Hepatocyte (in vitro differentiated cells): Measurements from ENCODE around the gene LRRC23. TPM values are rescaled to one million over a fixed set of nuclear protein-coding genes. Genes with fewer than 3 reads are reported as not detected.
A peak's percentile ranks its signal among the peaks of the same experiment; 100 is the strongest.

Experiments
- DNase-seq: peaks from one replicate; pipeline ENCODE4 v3.0.0-alpha.2; 2016; ENCODE audit warnings: low spot score
- H2AFZ ChIP-seq: fragments of 200-600 bp; sonication (generic); 2 replicates; pipeline ENCODE4 v1.6.0; 2016; ENCODE audit warnings: antibody characterized with exemption, mild to moderate bottlenecking
- H3K27ac ChIP-seq: fragments of 200-600 bp; sonication (generic); 2 replicates; pipeline ENCODE4 v1.5.1; 2016; ENCODE audit warnings: mild to moderate bottlenecking
- H3K27me3 ChIP-seq: fragments of 200-600 bp; sonication (generic); 2 replicates; pipeline ENCODE4 v1.6.1; 2016
- H3K36me3 ChIP-seq: fragments of 200-600 bp; sonication (generic); replicated peaks from 2 replicates; pipeline ENCODE4 v1.5.1; 2016; ENCODE audit warnings: low read depth; ENCODE audit not compliant: insufficient read depth
- H3K4me1 ChIP-seq: fragments of 200-600 bp; sonication (generic); 2 replicates; pipeline ENCODE4 v1.5.1; 2016; ENCODE audit warnings: mild to moderate bottlenecking, moderate library complexity; ENCODE audit not compliant: insufficient read depth
- H3K4me2 ChIP-seq: fragments of 200-600 bp; sonication (generic); 2 replicates; pipeline ENCODE4 v1.6.0; 2016
- H3K4me3 ChIP-seq: fragments of 200-600 bp; sonication (generic); 2 replicates; pipeline ENCODE4 v1.5.1; 2016; ENCODE audit warnings: mild to moderate bottlenecking
- H3K79me2 ChIP-seq: fragments of 200-600 bp; sonication (generic); 2 replicates; pipeline ENCODE4 v1.6.0; 2017; ENCODE audit warnings: mild to moderate bottlenecking
- H3K9me2 ChIP-seq: fragments of 200-600 bp; sonication (generic); replicated peaks from 2 replicates; pipeline ENCODE4 v1.6.0; 2017; ENCODE audit warnings: mild to moderate bottlenecking; ENCODE audit not compliant: insufficient read depth
- H3K9me3 ChIP-seq: fragments of 200-600 bp; sonication (generic); 2 replicates; pipeline ENCODE4 v1.5.1; 2016; ENCODE audit warnings: low read depth, mild to moderate bottlenecking
- H4K20me1 ChIP-seq: fragments of 200-600 bp; sonication (generic); 2 replicates; pipeline ENCODE4 v1.6.0; 2016; ENCODE audit warnings: mild to moderate bottlenecking; ENCODE audit not compliant: insufficient read depth, poor library complexity, severe bottlenecking
- EZH2 ChIP-seq: fragments of 200-600 bp; sonication (generic); IDR thresholded peaks from 2 replicates; pipeline ENCODE4 v1.6.1; 2016; ENCODE audit warnings: antibody characterized with exemption, mild to moderate bottlenecking, borderline replicate concordance
- EZH2phosphoT487 ChIP-seq: fragments of 200-600 bp; sonication (generic); IDR thresholded peaks from one replicate; pipeline ENCODE4 v1.6.1; 2018; ENCODE audit warnings: antibody characterized with exemption, mild to moderate bottlenecking, low read depth, moderate library complexity; ENCODE audit not compliant: unreplicated experiment, severe bottlenecking
- WGBS: methylation state at CpG from one replicate; pipeline ENCODE4 v1.1.6; 2016; ENCODE audit warnings: low lambda C conversion rate; ENCODE audit errors: missing lambda C conversion rate; 5-methylcytosine and 5-hydroxymethylcytosine counted together
- polyA plus RNA-seq: library from polyadenylated mRNA; unstranded; fragments of >200 nt; fragmentation: Nextera tagmentation; extraction: Ambion mirVana; gene quantifications from 2 replicates; pipeline ENCODE4 v1.2.1, GENCODE V29; 2016
- total RNA-seq: library from RNA; depleted of rRNA; stranded (reverse); fragments of >200 nt; gene quantifications from 2 replicates; pipeline ENCODE4 v1.2.3, GENCODE V29; 2014
- TF ChIP-seq, protein P1 (sequence below): fragments of 200-600 bp; sonication (generic); IDR thresholded peaks from 2 replicates; pipeline ENCODE4 v1.5.1; 2016; ENCODE audit warnings: antibody characterized with exemption, mild to moderate bottlenecking; ENCODE audit not compliant: poor library complexity

LRRC23 gene
- total and polyA plus RNA-seq, 2 experiments from 2014 or later, result 8.2 to 12.9 TPM

DNA sequence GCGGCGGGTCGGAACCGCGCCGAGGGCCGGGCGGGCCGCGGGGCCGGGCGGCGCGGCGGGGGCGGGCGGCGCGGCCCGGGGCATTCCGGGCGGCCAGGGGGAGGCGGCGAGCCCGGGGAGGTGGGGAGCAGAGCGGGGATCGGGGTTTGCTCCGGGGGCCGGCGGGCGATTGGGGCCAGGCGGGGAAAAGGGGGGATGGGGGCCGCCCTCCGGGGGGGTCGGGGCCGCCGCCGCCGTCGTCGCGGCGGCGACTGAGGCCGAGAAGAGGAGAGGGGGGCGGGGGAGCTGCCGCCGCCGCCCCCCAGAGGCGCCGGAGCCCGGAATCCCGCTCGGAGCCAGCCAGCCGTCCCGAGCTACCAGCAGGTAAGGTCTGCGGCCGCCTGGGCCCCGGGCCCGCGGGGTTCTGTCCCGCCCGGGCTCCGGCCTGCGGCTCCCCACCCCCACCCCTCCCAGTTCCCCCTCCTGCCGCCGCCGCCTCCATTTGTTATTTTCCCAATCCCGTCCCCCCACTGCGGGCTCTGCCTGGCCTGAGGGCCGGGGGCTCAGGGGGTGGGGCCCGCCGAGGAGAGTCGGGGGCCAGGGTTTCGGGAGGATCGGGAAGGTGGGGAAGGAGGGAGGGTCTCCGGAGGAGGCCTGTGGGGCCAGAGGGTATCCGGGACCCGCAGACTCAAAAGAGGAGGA lies 23.5 kb downstream of the LRRC23 start:
- H3K9me2 ChIP-seq, result no peaks in the 10 kb centered on the region
- peaks cover 56% of the 10 kb centered on the region for H3K4me1 ChIP-seq
- no peak overlapping the region for H2AFZ ChIP-seq
- no peak for TF ChIP-seq EZH2phosphoT487
- TF ChIP-seq EZH2, result no peak
- TF ChIP-seq, protein P1, sequence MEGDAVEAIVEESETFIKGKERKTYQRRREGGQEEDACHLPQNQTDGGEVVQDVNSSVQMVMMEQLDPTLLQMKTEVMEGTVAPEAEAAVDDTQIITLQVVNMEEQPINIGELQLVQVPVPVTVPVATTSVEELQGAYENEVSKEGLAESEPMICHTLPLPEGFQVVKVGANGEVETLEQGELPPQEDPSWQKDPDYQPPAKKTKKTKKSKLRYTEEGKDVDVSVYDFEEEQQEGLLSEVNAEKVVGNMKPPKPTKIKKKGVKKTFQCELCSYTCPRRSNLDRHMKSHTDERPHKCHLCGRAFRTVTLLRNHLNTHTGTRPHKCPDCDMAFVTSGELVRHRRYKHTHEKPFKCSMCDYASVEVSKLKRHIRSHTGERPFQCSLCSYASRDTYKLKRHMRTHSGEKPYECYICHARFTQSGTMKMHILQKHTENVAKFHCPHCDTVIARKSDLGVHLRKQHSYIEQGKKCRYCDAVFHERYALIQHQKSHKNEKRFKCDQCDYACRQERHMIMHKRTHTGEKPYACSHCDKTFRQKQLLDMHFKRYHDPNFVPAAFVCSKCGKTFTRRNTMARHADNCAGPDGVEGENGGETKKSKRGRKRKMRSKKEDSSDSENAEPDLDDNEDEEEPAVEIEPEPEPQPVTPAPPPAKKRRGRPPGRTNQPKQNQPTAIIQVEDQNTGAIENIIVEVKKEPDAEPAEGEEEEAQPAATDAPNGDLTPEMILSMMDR, result no peak
- H3K9me3 ChIP-seq, result no peaks in the 10 kb centered on the region
- H3K27ac ChIP-seq, result peak overlapping the region; percentile 99
- H3K4me2 ChIP-seq, result peak overlapping the region; percentile 91
- no peaks in the 10 kb centered on the region for H3K36me3 ChIP-seq
- H3K79me2 ChIP-seq, result peaks cover 63% of the 10 kb centered on the region
- no peaks in the 10 kb centered on the region for H3K27me3 ChIP-seq
- H3K4me3 ChIP-seq, result peak overlapping the region; percentile 89
- H4K20me1 ChIP-seq, result peaks cover 45% of the 10 kb centered on the region
- DNase-seq, result peak; percentile 58
- 0% methylated on average over 1 of the region's 79 CpGs for WGBS

DNA sequence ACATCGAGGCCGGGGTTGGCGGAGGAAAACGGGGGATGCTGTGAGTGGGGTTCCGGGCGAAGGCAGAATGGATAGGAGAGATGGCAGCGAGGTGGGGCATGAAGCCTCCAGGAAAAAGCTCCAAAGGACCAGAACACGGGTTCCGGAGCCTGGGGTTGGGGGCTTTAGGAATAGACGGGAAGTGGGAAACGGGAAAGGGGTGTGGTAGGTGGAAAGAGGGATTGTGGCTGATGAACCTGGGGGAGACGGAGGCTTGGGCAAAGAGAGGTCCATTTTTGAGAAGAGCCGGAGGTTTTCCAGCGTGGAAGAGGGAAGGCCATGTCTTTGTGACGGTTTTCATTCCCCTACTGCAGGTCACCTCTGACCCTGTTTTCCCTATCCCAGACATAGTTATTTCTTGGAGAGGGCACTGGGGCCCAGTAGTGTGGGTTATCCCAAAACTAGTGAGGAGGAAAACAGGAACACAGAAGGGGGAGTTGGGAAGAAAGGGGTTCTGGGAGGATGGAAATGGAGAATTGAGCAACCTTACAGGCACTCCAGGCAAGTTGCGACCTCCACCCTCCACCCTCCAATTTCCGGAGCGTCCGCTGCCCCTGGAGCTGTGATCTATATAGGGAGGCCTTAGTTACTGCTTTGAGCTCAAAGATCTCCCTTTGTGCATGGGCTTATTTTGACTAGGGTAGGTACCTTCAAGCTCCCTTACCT lies 24.2 kb downstream of the LRRC23 start:
- Histone ChIP-seq H3K27me3 (no peaks in the 10 kb centered on the region), H4K20me1 (peaks cover 52% of the 10 kb centered on the region), H3K9me2 (no peaks in the 10 kb centered on the region), H3K4me2 (peak overlapping the region; percentile 91), H3K4me1 (peaks cover 62% of the 10 kb centered on the region), H3K9me3 (no peaks in the 10 kb centered on the region), H3K4me3 (peak overlapping the region; percentile 89), H3K27ac (peak overlapping the region; percentile 99), H3K36me3 (no peaks in the 10 kb centered on the region), H3K79me2 (peaks cover 70% of the 10 kb centered on the region), H2AFZ (no peak overlapping the region)
- WGBS, result 3% methylated on average over 12 of the region's 19 CpGs
- DNase-seq, result no peak
- TF ChIP-seq EZH2phosphoT487 (no peak), EZH2 (no peak)
- TF ChIP-seq, protein P1, result no peak

DNA sequence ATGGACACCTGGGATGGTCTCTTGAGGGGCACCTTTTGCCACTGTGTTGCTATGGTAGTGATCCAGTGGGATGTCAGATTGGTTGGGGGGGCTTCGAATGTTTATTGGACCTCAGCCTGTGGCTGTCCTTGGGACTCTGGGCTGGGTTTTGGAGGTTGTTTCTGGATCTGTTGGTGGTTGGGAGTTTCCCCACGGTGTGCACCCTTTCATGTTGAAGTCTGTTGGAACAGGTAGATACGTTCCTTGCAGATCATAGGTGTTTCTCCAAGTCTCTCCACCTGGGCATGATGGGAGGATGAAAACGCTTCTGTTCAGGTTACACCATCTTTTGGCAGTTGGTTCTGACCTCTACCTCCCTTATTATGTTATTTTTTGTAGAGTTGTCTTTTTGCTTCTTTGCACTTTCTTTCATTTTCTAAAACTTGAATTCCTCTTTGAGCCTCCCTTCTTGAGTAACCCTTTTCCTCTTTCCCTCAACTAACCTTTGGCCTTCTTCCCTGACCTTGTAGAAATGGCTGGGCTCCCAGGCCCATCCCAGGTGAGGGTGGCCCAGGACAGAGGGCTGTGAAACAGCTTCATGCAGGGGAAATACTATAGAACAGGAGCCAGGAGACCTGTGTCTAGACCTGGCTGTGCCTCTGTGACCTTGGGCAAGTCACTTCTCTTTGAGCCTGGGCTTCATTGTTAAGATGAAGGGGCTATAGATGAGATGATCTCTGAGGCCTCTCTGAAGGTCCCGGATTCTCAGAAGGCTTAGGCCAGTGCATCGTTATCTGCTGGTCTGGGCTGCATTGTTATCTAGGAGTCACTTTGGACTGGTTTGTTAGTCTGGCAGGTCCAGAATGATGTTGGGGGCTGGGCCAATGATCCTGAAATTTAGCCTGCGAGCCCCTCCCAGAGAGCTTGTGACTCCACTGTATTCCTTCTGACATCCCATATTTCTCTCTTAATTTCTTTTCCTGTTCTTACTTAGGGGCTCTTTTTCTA lies 25.1 kb downstream of the LRRC23 start:
- DNase-seq, result no peak
- Histone ChIP-seq H3K4me2 (peak overlapping the region; percentile 91), H3K36me3 (no peaks in the 10 kb centered on the region), H3K9me2 (no peaks in the 10 kb centered on the region), H3K4me1 (peaks cover 61% of the 10 kb centered on the region), H3K79me2 (peaks cover 79% of the 10 kb centered on the region), H3K4me3 (peak overlapping the region; percentile 89), H4K20me1 (peaks cover 56% of the 10 kb centered on the region), H3K27ac (peak overlapping the region; percentile 99), H2AFZ (no peak overlapping the region), H3K27me3 (no peaks in the 10 kb centered on the region), H3K9me3 (no peaks in the 10 kb centered on the region)
- TF ChIP-seq, protein P1, result no peak
- TF ChIP-seq EZH2phosphoT487 (no peak), EZH2 (no peak)
- 46% methylated on average over 7 of the region's 7 CpGs for WGBS
